ENCODE data around the gene UQCRHL.
"Not testable (repeated sequence)": the region's sequence is repeated elsewhere in the genome, so short reads cannot be mapped to it uniquely, and the experiment has no call there.

The UQCRHL gene

DNA sequence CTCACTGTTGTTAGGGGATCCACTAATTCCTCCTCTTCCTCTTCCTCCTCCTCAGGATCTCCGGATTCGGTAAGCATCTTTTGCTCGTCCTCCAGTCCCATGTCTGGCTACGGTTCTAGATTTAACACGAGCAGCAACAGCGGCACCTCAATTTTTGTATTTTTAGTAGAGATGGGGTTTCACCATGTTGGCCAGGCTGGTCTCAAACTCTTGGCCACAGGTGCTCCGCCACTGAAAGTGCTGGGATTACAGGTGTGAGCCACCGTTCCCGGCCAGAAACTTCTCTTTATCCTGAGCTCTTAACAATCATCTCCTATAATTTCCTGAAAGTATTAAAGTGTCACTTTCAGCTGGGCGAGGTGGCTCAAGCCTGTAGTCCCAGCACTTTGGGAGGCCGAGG, at the start of gene UQCRHL:
Gene UQCRHL (minus strand): TSS at position 101 of the 400 bp plus-strand sequence. CDS start 0 bp downstream, at position 101.
- not testable (repeated sequence) for DNase-seq

- DNase-seq: no peak
Observed at GRCh38 chr1:15856888-15857287, 49.4 kb upstream of the UQCRHL start.

DNA sequence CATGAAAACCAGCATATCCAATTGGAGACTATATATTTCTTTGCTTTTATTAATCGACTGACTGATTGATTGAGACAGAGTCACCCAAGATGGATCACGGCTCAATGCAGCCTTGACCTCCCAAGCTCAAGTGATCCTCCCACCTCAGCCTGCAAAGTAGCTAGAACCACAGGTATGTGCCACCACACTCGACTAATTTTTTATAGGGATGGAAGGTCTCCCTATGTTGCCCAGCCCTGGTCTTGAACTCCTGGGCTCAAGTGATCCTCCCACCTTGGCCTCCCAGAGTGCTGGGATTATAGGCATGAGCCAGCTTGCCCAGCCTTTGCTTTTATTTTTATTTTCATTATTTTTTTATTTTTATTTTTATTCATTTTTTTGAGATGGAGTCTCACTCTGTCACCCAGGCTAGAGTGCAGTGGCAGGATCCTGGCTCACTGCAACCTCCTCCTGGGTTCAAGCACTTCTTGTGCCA, 45.4 kb upstream of the UQCRHL start:
- no peak for DNase-seq

DNA sequence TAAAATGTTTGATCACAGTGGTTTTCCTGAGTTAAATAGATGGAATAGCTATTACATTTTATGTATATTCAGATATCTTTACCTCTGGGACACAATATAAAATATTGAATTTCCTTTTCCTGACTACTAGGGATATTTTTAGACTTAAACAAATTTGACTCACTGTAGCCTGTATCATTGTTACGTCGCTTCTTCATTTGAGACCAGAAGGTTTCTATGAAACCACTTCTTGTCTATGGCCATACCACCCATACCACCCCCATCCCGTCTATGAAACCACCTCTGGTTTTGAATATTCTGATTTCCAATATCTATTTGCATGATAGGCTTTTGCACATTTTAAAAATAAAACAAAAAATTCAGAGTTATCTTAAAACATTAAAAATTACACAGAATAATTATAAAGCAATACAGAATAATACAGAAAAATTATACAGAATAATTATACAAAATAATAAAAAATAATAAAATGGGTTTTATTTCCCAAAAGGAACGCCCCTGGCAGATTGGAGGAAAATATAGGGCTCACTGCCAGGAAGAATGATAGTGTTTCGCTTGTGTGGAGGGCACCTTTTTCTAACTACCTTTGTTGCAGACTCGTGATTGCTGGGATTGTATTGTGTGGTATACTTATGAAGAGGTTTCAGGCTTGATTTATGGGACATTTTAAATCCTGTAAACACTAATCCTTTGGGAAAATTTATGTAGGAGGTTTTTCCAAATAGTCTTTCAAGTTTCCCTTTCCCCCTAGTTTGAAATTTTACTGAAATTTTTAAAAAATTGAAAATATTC, 44.8 kb upstream of the UQCRHL start:
- no peak for DNase-seq

- no peak for DNase-seq
Observed at GRCh38 chr1:15851210-15852035, 44.0 kb upstream of the UQCRHL start.

GRCh38 chr1:15850471-15851001, 43.1 kb upstream of the UQCRHL start:
- no peak for DNase-seq

- DNase-seq: peak; percentile 84
Observed at GRCh38 chr1:15849775-15850324, 42.4 kb upstream of the UQCRHL start.

GRCh38 chr1:15848929-15849774, 41.7 kb upstream of the UQCRHL start:
- peak; percentile 91 for DNase-seq

DNA sequence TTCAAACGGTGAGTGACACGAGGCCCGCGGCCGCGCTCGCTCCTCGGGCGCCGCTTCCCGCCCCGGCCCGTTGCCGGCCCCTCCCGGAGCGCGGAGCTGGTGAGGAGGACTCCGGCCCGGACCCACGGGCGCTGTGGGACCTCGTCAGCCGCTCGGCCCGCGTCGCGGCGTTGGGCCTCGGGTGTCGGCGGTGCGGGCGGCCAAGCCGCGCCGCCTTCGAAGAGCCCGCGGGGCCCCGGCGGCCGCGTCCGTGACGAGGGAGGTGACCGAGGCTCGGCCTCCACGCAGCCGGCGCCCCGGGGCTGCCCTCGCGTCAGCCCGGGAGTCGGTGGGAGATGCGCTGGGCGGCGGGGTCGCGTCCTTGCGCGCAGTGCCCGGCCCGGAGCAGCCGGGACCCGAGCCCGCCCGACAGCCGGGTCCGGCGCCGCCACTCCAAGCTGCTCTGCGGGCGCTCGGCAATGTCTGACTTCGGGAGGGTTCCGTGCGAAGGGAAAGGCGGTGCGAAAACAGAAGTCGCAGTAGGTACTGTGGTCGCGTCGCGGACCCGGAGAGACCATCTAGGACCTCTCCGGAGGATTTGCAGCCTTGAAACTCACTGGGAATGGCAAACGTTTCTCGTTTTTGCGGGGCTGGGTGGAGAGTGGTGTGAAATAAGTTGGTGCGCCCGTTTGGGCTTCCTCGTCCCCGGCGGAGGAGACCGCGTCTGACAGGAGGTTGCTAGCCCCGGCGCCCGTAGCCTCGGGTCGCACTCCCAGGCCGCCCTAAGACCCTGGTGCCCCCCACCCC, 40.9 kb upstream of the UQCRHL start:
- DNase-seq: peak; percentile 65

DNA sequence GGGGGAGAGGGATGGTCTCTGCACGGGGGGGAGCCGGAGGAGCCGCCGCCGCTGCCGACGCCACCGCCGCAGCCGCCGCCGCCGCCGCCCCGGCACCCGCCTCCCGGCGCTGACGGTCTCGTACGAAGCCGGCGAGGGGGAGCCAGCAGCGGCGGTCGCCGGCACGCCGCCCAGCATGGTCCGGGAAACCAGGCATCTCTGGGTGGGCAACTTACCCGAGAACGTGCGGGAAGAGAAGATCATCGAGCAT, 40.4 kb upstream of the UQCRHL start:
- DNase-seq: no peak

DNA sequence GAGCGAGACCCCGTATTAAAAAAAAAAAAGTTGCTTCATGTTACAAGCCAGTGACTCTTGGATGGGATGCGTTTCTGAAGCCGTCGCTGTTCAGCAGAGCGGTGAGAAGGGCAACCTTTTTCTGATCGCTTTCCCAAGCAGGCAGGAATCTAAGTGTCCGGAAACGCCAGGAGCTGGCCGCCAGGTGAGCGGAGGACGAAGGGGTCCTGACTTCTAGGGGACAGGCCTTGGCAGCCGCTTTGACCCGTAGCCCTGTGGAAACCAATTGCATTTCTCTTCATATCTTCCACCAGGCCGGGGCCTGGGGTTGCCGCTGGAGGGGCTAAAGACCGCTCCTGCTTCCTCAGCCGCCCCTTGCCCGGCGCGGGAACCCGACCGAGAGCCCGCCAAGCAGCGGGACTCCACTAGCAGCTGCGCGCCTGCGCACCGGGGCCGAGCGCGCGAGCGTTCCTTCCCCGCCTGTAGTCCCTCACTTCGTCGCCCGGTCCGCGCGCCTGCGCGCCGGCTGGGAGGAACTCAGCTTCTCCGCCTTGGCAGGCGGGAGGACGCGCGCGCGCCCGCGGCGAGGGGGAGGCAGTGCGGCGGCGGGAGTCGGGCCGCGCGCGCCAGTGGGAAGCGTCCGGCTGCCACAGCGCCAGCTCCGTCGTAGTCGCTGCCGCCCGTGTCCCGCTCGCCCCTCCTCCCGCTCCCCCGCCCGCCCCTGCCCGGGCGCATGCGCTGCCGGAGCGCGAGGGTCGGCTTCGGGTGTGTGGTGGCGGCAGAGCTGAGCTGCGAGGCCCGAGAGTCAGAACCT, 39.8 kb upstream of the UQCRHL start, which contains the start of gene SPEN:
Gene SPEN (plus strand): TSS at position 608 of the 793 bp plus-strand sequence. CDS start 361 bp downstream, outside the sequence.
- DNase-seq: peak; percentile 98

GRCh38 chr1:15846056-15846455, 38.6 kb upstream of the UQCRHL start:
- not testable (repeated sequence) for DNase-seq

GRCh38 chr1:15843826-15844572, 36.5 kb upstream of the UQCRHL start:
- DNase-seq: no peak

- no peak for DNase-seq
Observed at GRCh38 chr1:15838721-15839120, 31.3 kb upstream of the UQCRHL start.

DNA sequence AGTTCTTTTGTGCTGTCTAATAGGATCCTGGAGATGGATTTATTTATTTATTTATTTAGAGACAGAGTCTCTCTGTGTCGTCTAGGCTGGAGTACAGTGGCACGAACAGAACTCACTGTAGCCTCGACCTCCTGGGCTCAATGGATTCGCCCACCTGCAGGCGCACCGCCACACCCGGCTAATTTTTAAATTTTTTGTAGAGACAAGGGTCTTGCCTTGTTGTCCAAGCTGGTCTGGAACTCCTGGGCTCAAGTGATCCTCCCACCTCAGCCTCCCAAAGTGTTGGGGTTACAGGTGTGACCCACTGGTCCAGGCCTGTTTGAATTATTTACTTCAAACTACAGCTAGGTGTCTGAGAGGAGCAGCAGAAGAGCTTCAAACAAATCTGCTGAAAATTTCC, 30.5 kb upstream of the UQCRHL start:
- DNase-seq: no peak

DNA sequence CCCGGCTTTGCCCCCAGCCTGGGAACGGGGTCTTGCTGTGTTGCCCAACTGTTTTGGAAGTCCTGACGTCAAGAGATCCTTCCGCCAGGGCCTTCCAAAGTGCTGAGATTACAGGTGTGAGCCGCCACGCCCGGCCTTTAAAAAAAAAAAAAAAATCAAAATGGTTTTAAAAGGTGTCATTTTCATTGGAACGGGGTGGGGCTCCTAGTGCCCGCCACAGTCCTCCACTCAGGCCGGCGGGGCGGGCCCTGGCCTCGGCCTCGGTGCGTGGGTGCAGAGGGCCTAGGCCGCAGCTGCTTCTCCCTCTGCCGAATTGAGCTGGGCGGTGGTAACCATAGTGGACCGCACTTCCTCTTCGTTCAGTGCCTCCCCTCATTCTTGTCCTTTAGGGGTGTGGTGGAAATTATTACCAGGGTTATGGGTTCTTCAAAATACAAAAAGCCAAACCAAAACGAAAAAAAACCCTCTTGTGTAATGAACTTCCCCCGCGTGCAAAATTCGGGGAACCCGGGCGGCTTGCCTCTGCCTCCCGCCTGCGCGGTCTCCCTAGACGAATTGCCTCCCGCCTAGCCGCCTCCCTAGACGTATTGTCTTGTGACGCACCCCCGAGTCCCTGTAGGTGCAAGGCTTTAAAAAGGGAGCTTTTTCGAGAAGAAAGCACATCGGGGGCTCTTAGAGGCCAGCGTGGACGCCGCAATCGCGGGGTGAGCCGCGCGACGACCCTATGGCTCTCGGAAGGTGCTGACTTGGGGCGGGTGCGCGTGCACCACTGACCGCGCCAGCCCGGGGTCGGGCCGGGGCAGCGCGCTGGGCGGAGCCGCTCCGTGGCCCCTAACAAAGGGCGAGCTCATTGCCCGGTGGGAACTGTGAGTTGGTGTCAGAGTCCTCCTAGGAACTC, 29.6 kb upstream of the UQCRHL start:
- peak; percentile 47 for DNase-seq

- DNase-seq: not testable (repeated sequence)
Observed at GRCh38 chr1:15836511-15836771, 29.0 kb upstream of the UQCRHL start.

GRCh38 chr1:15835741-15836510, 28.5 kb upstream of the UQCRHL start:
- DNase-seq: peak; percentile 100

All from right forelimb (tissue), 1 donor.